ENCODE measurements around the gene TOGARAM2. TPM values are rescaled to one million over a fixed set of nuclear protein-coding genes. Genes with fewer than 3 reads are reported as not detected.

The TOGARAM2 gene
- total RNA-seq, 2 donors from 2014 or later, result 0.49 to 2.4 TPM

DNA sequence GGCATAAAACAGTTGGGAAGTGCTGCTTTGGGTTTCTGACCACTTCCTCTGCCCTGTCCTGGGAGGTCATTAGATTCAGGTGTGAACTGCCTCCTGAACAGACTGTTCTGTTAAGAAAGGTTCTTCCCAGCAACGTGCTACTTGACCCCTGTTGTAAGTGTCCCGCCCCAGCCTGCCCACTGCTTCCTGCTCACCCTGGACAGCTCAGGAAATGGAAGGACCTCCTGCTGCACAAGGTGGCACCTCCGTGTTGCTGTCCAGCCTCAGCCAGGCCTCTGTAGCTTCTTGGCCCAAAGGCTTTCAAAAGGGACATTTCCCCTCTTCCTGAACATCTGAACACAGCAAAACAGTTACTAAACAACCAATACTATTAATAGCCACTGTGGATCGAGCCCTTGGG, 5.3 kb downstream of the TOGARAM2 start:
- Histone ChIP-seq H3K4me1 (ENCODE audit: control insufficient read depth in 1 of 2, low read depth in 2 of 2) (peaks cover 0 to 18% of the 10 kb centered on the region in 2 donors), H3K4me3 (no peak overlapping the region), H3K27me3 (replicated peaks; ENCODE audit: insufficient read depth) (no peaks in the 10 kb centered on the region), H3K36me3 (no peaks in the 10 kb centered on the region), H3K27ac (no peak overlapping the region), H3K9me3 (no peaks in the 10 kb centered on the region)
- TF ChIP-seq, protein P1, sequence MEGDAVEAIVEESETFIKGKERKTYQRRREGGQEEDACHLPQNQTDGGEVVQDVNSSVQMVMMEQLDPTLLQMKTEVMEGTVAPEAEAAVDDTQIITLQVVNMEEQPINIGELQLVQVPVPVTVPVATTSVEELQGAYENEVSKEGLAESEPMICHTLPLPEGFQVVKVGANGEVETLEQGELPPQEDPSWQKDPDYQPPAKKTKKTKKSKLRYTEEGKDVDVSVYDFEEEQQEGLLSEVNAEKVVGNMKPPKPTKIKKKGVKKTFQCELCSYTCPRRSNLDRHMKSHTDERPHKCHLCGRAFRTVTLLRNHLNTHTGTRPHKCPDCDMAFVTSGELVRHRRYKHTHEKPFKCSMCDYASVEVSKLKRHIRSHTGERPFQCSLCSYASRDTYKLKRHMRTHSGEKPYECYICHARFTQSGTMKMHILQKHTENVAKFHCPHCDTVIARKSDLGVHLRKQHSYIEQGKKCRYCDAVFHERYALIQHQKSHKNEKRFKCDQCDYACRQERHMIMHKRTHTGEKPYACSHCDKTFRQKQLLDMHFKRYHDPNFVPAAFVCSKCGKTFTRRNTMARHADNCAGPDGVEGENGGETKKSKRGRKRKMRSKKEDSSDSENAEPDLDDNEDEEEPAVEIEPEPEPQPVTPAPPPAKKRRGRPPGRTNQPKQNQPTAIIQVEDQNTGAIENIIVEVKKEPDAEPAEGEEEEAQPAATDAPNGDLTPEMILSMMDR (IDR thresholded peaks at IDR 0.05), result no peak
- ATAC-seq (ENCODE audit: insufficient number of reproducible peaks, low FRiP score, low read depth) (no peak), DNase-seq (ENCODE audit: low spot score) (no peak)

DNA sequence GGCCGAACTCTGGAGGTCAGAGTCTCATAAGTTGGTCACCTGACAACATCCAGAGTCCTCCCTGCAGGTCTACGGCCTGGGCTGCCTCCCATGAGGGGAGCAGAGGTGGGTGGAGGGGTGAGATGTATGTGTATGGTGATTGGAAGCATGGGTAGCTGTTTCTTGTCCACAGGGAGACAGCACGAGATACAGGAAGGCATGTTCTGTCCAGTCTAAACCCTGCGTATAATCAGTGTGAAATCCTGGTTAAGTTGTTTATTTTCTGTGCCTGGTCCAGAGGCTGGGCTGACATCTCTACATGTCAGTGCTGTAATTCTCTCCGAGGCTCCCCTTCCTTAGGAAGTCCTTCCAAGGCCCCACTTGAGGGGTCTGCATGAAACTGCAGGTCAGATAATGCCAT, 8.9 kb downstream of the TOGARAM2 start:
- Histone ChIP-seq H3K9me3 (no peaks in the 10 kb centered on the region), H3K4me1 (ENCODE audit: control insufficient read depth in 1 of 2, low read depth in 2 of 2) (peaks cover 0 to 15% of the 10 kb centered on the region in 2 donors), H3K36me3 (no peaks in the 10 kb centered on the region), H3K27me3 (replicated peaks; ENCODE audit: insufficient read depth) (no peaks in the 10 kb centered on the region), H3K27ac (no peak overlapping the region), H3K4me3 (no peak overlapping the region)
- ATAC-seq (ENCODE audit: insufficient number of reproducible peaks, low FRiP score, low read depth) (no peak), DNase-seq (ENCODE audit: low spot score) (no peak)
- TF ChIP-seq, protein P1 (IDR thresholded peaks at IDR 0.05), result no peak

DNA sequence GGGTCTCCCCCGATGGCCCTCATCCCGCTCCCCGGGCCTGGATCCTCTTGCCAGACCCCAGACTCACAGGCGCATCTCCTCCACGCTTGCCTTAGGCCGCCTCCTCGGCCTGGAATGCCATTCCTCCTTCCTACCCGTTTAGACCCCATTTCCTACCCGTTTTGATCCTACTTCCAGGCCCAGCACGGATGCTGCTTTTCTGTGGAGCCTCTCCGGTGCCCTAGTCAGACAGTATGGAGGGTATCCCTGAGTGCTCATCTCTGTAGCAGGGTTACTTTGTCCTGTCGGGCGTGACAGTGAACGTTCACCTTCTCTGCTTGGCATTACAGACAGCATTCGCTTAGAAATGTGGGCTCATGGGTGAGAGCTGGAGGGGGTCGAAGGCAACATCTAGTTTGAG, 9.3 kb downstream of the TOGARAM2 start:
- peaks cover 0 to 15% of the 10 kb centered on the region in 2 donors for H3K4me1 ChIP-seq (ENCODE audit: control insufficient read depth in 1 of 2, low read depth in 2 of 2)
- no peaks in the 10 kb centered on the region for H3K27me3 ChIP-seq (replicated peaks; ENCODE audit: insufficient read depth)
- H3K4me3 ChIP-seq, result no peak overlapping the region
- DNase-seq (ENCODE audit: low spot score), result no peak
- no peaks in the 10 kb centered on the region for H3K9me3 ChIP-seq
- ATAC-seq (ENCODE audit: insufficient number of reproducible peaks, low FRiP score, low read depth), result no peak
- H3K27ac ChIP-seq, result no peak overlapping the region
- TF ChIP-seq, protein P1 (IDR thresholded peaks at IDR 0.05), result no peak
- H3K36me3 ChIP-seq, result no peaks in the 10 kb centered on the region

DNA sequence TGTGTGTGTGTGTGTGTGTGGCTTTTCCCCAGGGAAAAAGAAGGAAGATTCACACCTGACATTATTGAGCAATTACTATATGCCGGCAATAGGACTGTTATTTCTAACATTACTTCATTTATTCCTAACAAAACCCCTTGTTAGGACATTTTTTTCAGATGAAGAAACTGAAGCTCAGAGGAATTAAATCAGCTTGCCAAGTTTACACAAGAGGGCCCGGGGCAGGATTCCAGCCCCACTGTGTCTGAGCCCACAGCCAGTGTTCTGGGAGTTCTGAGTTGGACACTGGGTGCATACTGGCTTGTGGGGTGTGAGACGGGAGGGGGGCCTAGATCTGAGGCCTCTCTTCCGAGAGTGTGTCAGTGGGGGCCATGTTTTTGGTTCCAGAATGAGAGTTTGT, 9.9 kb downstream of the TOGARAM2 start:
- no peak overlapping the region for H3K27ac ChIP-seq
- H3K4me1 ChIP-seq (ENCODE audit: control insufficient read depth in 1 of 2, low read depth in 2 of 2), result peaks cover 0 to 15% of the 10 kb centered on the region in 2 donors
- no peaks in the 10 kb centered on the region for H3K9me3 ChIP-seq
- no peaks in the 10 kb centered on the region for H3K36me3 ChIP-seq
- ATAC-seq (ENCODE audit: insufficient number of reproducible peaks, low FRiP score, low read depth) (no peak), DNase-seq (ENCODE audit: low spot score) (no peak)
- no peaks in the 10 kb centered on the region for H3K27me3 ChIP-seq (replicated peaks; ENCODE audit: insufficient read depth)
- H3K4me3 ChIP-seq, result no peak overlapping the region
- TF ChIP-seq, protein P1 (IDR thresholded peaks at IDR 0.05), result no peak

DNA sequence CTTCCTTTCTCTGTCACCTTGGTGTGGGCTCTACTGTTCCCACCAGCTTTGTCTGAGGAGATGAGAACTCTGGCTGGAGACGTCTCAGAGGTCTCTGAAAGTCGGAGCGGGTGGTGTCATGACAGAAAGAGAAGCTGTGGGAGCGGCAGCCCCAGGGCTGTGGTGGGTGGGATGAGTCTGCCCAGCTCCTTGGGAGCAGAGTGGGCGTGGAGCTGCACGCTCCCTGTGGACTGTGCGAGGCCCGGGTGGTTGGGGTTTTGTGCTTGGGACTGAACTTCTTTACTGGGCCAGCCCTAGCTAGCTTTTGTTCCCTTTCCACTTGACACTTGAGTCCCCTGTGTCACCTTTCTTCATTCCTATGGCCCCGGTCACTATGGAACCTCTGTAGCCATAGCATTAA, 10.4 kb downstream of the TOGARAM2 start:
- H3K4me3 ChIP-seq, result no peak overlapping the region
- DNase-seq (ENCODE audit: low spot score) (no peak), ATAC-seq (ENCODE audit: insufficient number of reproducible peaks, low FRiP score, low read depth) (no peak)
- H3K4me1 ChIP-seq (ENCODE audit: control insufficient read depth in 1 of 2, low read depth in 2 of 2), result peaks cover 0 to 15% of the 10 kb centered on the region in 2 donors
- TF ChIP-seq, protein P1 (IDR thresholded peaks at IDR 0.05), result no peak
- H3K9me3 ChIP-seq, result no peaks in the 10 kb centered on the region
- no peaks in the 10 kb centered on the region for H3K36me3 ChIP-seq
- H3K27ac ChIP-seq, result no peak overlapping the region
- no peaks in the 10 kb centered on the region for H3K27me3 ChIP-seq (replicated peaks; ENCODE audit: insufficient read depth)

Measured in thoracic aorta (tissue), 2 donors.